Ascending aorta (tissue), 2 donors: ENCODE data around the gene DRAM1. TPM values are rescaled to one million over a fixed set of nuclear protein-coding genes. Genes with fewer than 3 reads are reported as not detected.

ENCODE experiments used
- DNase-seq, 2 donors: peaks; one replicate each; pipeline ENCODE4 v3.0.0-alpha.2; 2019; ENCODE audit warnings: low spot score in 2 of 2
- H3K27ac ChIP-seq, 2 donors: fragments of 200-600 bp; sonication (generic); one replicate each; pipeline ENCODE4 v1.5.1; 2016 to 2017; ENCODE audit warnings: mild to moderate bottlenecking in 1 of 2
- H3K27me3 ChIP-seq: fragments of 200-600 bp; sonication (generic); one replicate; pipeline ENCODE4 v1.5.1; 2017
- H3K36me3 ChIP-seq, 2 donors: fragments of 200-600 bp; sonication (generic); one replicate each; pipeline ENCODE4 v1.5.1; 2016
- H3K4me1 ChIP-seq, 2 donors: fragments of 200-600 bp; sonication (generic); one replicate each; pipeline ENCODE4 v1.5.1; 2016 to 2017; ENCODE audit warnings: mild to moderate bottlenecking in 1 of 2
- H3K4me3 ChIP-seq, 2 donors: fragments of 200-600 bp; sonication (generic); one replicate each; pipeline ENCODE4 v1.5.1; 2016 to 2017; ENCODE audit warnings: mild to moderate bottlenecking in 1 of 2
- H3K9me3 ChIP-seq, 2 donors: fragments of 200-600 bp; sonication (generic); one replicate each; pipeline ENCODE4 v1.5.1; 2016
- CTCF ChIP-seq, 3 experiments: fragments of 200-600 bp in 2 of 3; fragments of 450-650 bp in 1 of 3; sonication (generic) in 2 of 3; IDR thresholded peaks; one replicate each; pipeline ENCODE4 v1.5.1; 2016 to 2019; ENCODE audit warnings: antibody characterized with exemption in 3 of 3, mild to moderate bottlenecking in 1 of 3, moderate library complexity in 1 of 3
- intact Hi-C: fragments of 100-400 bp; cut with DNase I; formaldehyde crosslinking; loops from one replicate; pipeline ENCODE4 v1.15.1; 2023
- total RNA-seq: library from RNA; depleted of rRNA; stranded (reverse); fragments of >200 nt; gene quantifications from one replicate; pipeline ENCODE4 v1.1.0, GENCODE V29; 2016

Gene DRAM1
- total RNA-seq, 1 donor from 2014 or later: 8.8 TPM

DNA sequence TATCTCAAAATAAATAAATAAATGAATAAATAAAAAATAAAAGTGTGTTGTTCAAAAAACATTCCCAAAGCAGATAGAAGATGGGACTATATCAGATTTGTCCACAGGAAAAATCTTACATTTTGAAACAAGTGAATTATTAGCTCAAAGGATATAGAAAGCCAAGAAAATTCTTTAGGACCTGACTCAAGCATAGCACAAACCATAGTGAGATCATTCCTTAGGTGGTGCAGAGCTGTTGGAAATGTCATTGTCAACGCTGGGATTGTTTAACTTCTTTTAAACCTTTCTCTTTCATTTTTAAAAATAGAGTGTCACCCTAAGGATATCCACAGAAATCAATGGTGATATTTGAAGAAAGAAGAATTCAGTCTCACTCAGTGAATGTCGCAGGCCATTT lies 43.5 kb downstream of the DRAM1 start:
- intact Hi-C loops: no loop called here
- Histone ChIP-seq H3K27ac (no peak overlapping the region), H3K4me3 (no peak overlapping the region), H3K36me3 (peaks cover 6 to 24% of the 10 kb centered on the region in 2 donors), H3K27me3 (no peaks in the 10 kb centered on the region), H3K9me3 (no peaks in the 10 kb centered on the region), H3K4me1 (no peaks in the 10 kb centered on the region)
- no peak for TF ChIP-seq CTCF (IDR thresholded peaks at IDR 0.05)
- DNase-seq: no peak

GRCh38 chr12:101923045-101923718 lies 45.8 kb downstream of the DRAM1 start:
- intact Hi-C loops: no loop called here
- H3K36me3 ChIP-seq: peaks cover 6 to 24% of the 10 kb centered on the region in 2 donors
- no peaks in the 10 kb centered on the region for H3K9me3 ChIP-seq
- no peak overlapping the region for H3K4me3 ChIP-seq
- no peak for DNase-seq
- no peak overlapping the region for H3K27ac ChIP-seq
- no peak for TF ChIP-seq CTCF (IDR thresholded peaks at IDR 0.05)
- H3K4me1 ChIP-seq: no peaks in the 10 kb centered on the region
- no peaks in the 10 kb centered on the region for H3K27me3 ChIP-seq

DNA sequence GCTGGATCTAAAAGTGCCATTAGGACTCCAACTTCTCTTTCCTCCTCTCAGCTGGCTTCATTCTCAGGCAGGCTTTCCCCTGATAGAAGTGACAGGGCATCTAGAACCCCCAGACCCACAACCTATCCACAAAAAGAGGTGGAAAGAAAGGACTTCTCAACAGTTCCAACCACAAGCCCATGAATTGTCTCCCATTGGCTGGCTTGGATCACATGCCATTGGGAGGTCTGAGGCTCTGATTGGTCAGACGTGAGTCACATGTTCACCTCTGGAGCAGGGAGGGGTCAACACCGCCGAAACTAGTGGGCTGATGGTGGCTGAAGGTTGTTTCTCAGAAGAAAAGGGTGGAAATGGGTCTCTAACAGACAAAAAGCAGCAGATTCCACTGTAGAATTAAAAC lies 47.2 kb downstream of the DRAM1 start:
- Histone ChIP-seq H3K36me3 (peaks cover 6 to 24% of the 10 kb centered on the region in 2 donors), H3K4me1 (no peaks in the 10 kb centered on the region), H3K4me3 (no peak overlapping the region), H3K27me3 (no peaks in the 10 kb centered on the region), H3K27ac (peak overlapping the region in 1 of 2 donors; percentile 37), H3K9me3 (no peaks in the 10 kb centered on the region)
- no peak for DNase-seq
- intact Hi-C loops: no loop called here
- TF ChIP-seq CTCF (IDR thresholded peaks at IDR 0.05): no peak

GRCh38 chr12:101925361-101925760 lies 48.0 kb downstream of the DRAM1 start:
- Histone ChIP-seq H3K27ac (peak overlapping the region in 1 of 2 donors; percentile 40), H3K27me3 (no peaks in the 10 kb centered on the region), H3K36me3 (peaks cover 6 to 24% of the 10 kb centered on the region in 2 donors), H3K4me3 (no peak overlapping the region), H3K9me3 (no peaks in the 10 kb centered on the region), H3K4me1 (no peaks in the 10 kb centered on the region)
- intact Hi-C loops: no loop called here
- peak in 1 of 2 donors; percentile 79 for DNase-seq
- no peak for TF ChIP-seq CTCF (IDR thresholded peaks at IDR 0.05)

- H3K27me3 ChIP-seq: no peaks in the 10 kb centered on the region
- no peaks in the 10 kb centered on the region for H3K4me1 ChIP-seq
- H3K27ac ChIP-seq: peak overlapping the region in 1 of 2 donors; percentile 40
- peaks cover 6 to 24% of the 10 kb centered on the region in 2 donors for H3K36me3 ChIP-seq
- H3K4me3 ChIP-seq: no peak overlapping the region
- no peaks in the 10 kb centered on the region for H3K9me3 ChIP-seq
- intact Hi-C loops: no loop called here
- DNase-seq: no peak
- no peak for TF ChIP-seq CTCF (IDR thresholded peaks at IDR 0.05)
These were observed 48.6 kb downstream of the DRAM1 start for GRCh38 chr12:101925935-101926334.
